T follicular helper cell (primary cell): ENCODE data around the gene NFRKB.

Source experiments
- DNase-seq: peaks from one replicate; pipeline ENCODE4 v3.0.0-alpha.2; 2020; ENCODE audit warnings: low read depth
- total RNA-seq, 2 experiments: gene quantifications; one replicate each; lab custom pipeline; 2026; lab: John Stamatoyannopoulos, UW

The NFRKB gene
- 78.2 to 160 reads per million in 2 experiments for total RNA-seq

GRCh38 chr11:129895126-129896041, at the start of gene NFRKB:
Gene NFRKB, minus strand, starts transcription at chr11:129895578. Its CDS starts 2,729 bp downstream, at chr11:129892849.
- peak; percentile 82 for DNase-seq

DNA sequence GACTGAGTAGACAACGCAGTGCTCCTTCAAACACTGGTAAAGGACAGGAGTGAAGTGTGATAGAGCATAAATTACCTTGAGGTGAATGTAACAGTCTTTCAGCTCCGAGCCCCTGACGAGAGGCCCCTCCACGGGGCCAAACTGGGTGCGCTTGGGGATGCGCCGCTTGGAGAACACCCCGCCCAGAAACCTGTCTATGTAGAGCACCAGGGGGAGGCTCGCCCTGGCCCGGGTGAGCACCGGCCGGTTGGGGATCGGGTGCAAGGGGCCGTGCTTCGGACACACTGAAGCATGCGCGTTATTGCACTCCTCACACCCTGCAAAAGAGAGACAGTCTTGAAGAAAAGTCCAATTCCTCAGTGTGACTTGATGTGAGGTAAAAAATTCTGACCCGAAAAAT, 49.3 kb upstream of the NFRKB start:
- DNase-seq: no peak

GRCh38 chr11:129943036-129943435, 47.7 kb upstream of the NFRKB start:
- DNase-seq: no peak

GRCh38 chr11:129939510-129939909, 44.1 kb upstream of the NFRKB start:
- no peak for DNase-seq

- DNase-seq: no peak
Measured at GRCh38 chr11:129938764-129939163, 43.4 kb upstream of the NFRKB start.

- no peak for DNase-seq
Measured at GRCh38 chr11:129937592-129938238, 42.3 kb upstream of the NFRKB start.

GRCh38 chr11:129935723-129936122, 40.3 kb upstream of the NFRKB start:
- no peak for DNase-seq

GRCh38 chr11:129933891-129934290, 38.5 kb upstream of the NFRKB start:
- no peak for DNase-seq

DNA sequence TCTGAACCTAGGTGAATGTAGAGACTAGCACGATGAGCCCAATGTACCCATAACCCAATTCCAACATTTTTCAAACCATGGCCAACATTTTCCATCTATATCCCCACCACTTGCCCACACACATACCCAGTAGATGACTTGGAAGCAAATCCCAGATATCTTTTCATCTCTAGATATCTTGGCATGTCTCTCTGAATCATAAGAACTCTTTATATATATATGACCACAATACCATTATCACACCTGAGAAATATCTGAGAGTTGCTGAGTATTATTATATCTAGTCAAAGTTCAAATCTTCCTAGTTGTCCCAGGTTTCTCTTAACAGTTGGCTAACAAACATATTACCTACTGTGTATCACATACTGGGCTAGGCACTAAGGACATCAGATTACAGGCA, 37.9 kb upstream of the NFRKB start:
- DNase-seq: no peak

- no peak for DNase-seq
Measured at GRCh38 chr11:129932381-129933067, 37.1 kb upstream of the NFRKB start.

GRCh38 chr11:129930743-129931142, 35.4 kb upstream of the NFRKB start:
- DNase-seq: no peak

DNA sequence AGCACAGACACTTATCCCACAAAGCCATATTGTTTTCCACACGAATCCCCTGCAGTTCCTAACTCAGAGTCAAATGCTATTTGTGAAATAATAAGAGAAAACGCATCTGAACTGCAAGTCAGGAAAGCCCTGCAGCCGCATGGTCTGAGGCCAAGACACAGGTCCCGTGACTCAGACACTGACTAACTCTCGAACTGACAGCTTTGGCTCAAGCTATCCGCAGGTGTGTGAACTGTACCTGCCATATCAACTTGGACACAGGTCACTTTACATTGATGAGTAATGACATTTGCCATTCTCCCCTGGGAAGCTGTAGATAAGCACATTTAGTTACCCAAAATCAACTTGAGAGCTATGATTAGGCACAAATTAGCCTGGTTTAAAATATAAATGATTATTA, 34.9 kb upstream of the NFRKB start:
- DNase-seq: no peak

DNA sequence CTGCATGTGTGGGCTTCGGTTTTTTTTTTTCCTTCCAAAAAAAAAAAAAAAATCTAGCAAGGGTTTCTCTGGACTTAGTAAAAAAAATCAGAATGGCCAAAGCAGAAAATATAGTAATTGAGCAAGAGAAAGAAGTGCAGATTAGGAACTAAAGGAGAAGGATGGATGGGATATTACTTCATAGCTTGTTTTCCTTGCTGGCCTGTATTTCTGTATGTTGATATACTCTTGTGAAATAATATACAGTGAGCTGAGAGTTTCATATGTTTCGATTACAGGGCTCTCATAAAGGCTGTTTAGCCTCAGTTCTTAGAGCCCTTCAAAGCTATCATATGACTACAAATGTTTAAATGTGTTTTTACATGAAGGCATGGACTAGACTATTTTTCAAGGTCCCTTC, 34.3 kb upstream of the NFRKB start:
- DNase-seq: no peak

DNA sequence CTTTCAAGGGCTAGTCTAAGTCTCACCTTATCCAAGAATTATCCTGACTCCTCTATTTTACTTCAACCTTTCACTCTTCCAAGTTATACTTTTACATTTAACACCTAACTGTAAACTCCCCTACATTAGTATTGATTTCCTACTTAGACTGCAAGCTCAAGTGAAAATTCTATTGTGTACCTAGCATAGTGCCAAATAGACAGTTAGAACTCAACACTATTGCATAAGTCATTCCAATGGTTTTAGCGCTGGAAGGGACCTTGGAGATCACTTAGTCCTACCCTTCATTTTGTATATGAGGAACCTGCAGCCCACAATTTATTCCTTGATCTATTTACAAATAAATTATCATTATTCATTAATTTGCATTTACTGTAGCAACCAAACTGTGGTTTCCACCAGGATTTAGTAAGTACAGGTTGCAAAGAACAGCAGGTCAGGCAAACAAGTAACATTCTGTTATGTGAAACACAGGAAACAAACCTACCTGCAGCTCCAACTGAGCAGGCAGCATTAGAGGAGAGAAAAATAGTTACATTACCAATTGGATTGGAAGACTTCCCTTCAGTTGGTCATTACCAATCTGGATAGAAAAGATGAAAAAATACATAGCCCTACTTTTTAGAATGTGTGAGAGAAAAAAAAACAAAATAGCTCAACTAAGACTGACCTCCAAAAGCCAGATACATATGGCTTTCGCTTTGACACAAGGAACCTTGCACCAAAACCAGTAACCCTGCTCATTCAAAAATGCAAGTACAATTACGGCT, 33.7 kb upstream of the NFRKB start:
- DNase-seq: no peak

- DNase-seq: no peak
Measured at GRCh38 chr11:129922674-129923073, 27.3 kb upstream of the NFRKB start.

GRCh38 chr11:129918361-129918760, 23.0 kb upstream of the NFRKB start:
- no peak for DNase-seq

- no peak for DNase-seq
Measured at GRCh38 chr11:129917231-129917630, 21.9 kb upstream of the NFRKB start.

- no peak for DNase-seq
Measured at GRCh38 chr11:129911298-129911697, 15.9 kb upstream of the NFRKB start.

DNA sequence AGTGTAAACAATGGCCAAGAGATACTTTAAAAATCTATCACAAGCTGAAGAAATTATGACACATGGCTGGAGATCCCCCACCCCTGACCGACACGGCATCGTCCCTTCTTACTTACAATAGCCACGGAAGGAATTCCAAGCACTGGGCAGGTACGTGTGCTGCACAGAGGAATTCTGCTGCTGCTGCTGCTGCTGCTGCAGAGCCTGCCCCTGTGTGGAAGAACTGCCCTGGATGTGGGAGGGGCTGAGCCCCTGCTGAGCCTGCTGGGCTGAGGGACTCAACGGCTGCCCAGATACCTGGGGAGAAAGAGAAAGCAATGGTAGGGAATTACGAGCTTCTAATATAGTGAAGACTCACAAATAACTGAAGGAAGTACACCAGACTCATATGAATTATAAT, 15.0 kb upstream of the NFRKB start:
- DNase-seq: no peak

DNA sequence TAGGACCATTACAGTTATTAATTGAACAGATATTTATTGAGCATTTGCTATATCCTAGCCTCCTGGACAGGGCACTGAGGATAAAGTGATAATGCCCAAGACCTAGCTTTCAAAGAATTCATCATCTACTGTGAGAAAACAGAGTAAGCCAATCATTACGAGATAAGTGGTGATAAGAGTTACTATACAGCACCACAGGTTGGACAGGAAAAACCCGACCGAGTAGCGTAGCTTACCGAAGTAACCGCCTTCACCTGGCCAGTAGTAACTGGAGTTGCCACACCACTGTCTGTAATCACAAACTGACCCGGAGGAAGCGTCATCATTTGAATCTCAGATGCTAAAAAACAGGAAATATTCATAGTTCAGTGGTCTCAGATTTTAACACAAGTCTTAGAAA, 10.0 kb upstream of the NFRKB start:
- no peak for DNase-seq

GRCh38 chr11:129896062-129896461, 684 bp upstream of the NFRKB start:
- DNase-seq: no peak
